ENCODE measurements around the gene CABLES1. TPM values are rescaled to one million over a fixed set of nuclear protein-coding genes. Genes with fewer than 3 reads are reported as not detected.

The CABLES1 gene
- polyA plus RNA-seq, 1 donor (not counting 4 experiments of a cell fraction or from before 2014, with no cell fraction given), result 1.00 TPM

DNA sequence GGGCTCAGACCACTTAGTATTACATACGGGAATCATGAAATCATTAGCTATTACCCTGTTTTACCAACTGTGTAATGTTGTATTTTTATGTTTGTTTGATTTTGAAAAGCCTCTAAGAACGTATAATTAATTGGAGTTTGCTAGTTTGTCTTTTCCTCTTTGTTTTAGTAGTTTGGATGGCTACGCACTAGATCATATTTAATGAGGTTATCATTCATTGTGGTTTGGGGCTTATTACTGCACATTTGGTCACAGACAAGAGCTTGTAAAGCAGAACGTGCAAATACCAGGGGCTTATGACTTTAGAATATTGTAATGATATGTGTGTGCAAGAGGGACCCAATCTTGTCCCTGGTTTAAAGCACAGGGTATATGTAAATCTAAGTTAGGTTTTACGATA lies 10.3 kb downstream of the CABLES1 start:
- peaks cover 22% of the 10 kb centered on the region for H3K4me1 ChIP-seq (ENCODE audit: control insufficient read depth, extremely low read depth, insufficient read depth, low read length)
- H3K27me3 ChIP-seq (ENCODE audit: control insufficient read depth, extremely low read depth, insufficient read depth, low read length), result no peaks in the 10 kb centered on the region
- H3K9me1 ChIP-seq (ENCODE audit: control insufficient read depth, extremely low read depth, insufficient read depth, low read length), result no peaks in the 10 kb centered on the region
- TF ChIP-seq, protein P1, sequence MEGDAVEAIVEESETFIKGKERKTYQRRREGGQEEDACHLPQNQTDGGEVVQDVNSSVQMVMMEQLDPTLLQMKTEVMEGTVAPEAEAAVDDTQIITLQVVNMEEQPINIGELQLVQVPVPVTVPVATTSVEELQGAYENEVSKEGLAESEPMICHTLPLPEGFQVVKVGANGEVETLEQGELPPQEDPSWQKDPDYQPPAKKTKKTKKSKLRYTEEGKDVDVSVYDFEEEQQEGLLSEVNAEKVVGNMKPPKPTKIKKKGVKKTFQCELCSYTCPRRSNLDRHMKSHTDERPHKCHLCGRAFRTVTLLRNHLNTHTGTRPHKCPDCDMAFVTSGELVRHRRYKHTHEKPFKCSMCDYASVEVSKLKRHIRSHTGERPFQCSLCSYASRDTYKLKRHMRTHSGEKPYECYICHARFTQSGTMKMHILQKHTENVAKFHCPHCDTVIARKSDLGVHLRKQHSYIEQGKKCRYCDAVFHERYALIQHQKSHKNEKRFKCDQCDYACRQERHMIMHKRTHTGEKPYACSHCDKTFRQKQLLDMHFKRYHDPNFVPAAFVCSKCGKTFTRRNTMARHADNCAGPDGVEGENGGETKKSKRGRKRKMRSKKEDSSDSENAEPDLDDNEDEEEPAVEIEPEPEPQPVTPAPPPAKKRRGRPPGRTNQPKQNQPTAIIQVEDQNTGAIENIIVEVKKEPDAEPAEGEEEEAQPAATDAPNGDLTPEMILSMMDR (optimal IDR thresholded peaks at IDR 0.05 in 1 of 3, IDR thresholded peaks at IDR 0.05 in 1 of 3, conservative IDR thresholded peaks at IDR 0.05 in 1 of 3; ENCODE audit: extremely low read depth in 1 of 3, insufficient read depth in 2 of 3, low read length in 3 of 3), result no peak
- H3K27ac ChIP-seq (ENCODE audit: control insufficient read depth, insufficient read depth, low read length), result no peak overlapping the region
- DNase-seq (ENCODE audit: low read depth, low spot score) (no peak), FAIRE-seq (no peak)
- H3K4me3 ChIP-seq (ENCODE audit: control insufficient read depth in 2 of 3, extremely low read depth in 1 of 3, insufficient read depth in 2 of 3, low read depth in 1 of 3, low read length in 3 of 3), result no peak overlapping the region
- H3K9me3 ChIP-seq (ENCODE audit: control insufficient read depth, low read depth, low read length), result no peaks in the 10 kb centered on the region
- H3K9ac ChIP-seq (ENCODE audit: control insufficient read depth, extremely low read depth, insufficient read depth, low read length), result no peak overlapping the region
- no peak overlapping the region for H3K4me2 ChIP-seq (ENCODE audit: control insufficient read depth, extremely low read depth, insufficient read depth, low read depth, low read length)
- H3K79me2 ChIP-seq (ENCODE audit: control insufficient read depth, insufficient read depth, low read length), result no peaks in the 10 kb centered on the region
- dilution Hi-C loops (cut with MboI; ENCODE audit: extremely low pct_ligation_motif_present, low sequenced_read_pairs), result no loop called here
- H3K36me3 ChIP-seq (ENCODE audit: control insufficient read depth in 2 of 2, extremely low read depth in 1 of 2, insufficient read depth in 2 of 2, low read length in 2 of 2), result no peaks in the 10 kb centered on the region
- H4K20me1 ChIP-seq (ENCODE audit: control insufficient read depth, extremely low read depth, insufficient read depth, low read length), result no peaks in the 10 kb centered on the region
- H2AFZ ChIP-seq (ENCODE audit: control insufficient read depth, low read length), result no peak overlapping the region

DNA sequence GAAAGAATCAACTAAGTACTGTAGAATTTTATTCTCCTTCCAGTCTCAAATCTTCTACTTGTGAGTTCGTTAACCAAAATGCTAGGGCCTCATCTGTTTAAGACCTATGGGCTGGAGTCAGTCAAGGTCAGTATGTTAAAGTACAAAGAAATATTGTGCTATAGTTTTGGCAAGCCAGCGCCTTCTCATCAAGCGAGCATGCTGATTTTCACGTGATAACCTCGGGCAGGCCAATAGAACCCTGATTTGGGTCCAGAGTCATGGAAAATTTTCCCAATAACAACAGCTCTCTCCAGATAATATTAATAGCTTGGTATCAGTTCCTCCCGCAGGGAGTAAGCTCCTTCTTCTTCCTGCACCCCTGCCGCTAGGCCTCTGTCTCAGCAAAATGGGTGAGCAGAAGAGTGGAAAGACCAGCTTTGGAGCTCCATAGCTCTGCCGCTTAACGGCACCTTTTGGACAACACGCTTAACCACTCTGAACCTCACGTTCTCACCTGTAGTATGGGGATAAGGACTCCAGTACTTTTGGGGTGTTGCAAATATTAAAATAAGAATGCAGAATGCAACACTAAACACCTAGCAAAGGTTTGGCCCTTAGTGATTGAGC lies 11.7 kb downstream of the CABLES1 start:
- dilution Hi-C loops (cut with MboI; ENCODE audit: extremely low pct_ligation_motif_present, low sequenced_read_pairs), result no loop called here
- no peaks in the 10 kb centered on the region for H3K79me2 ChIP-seq (ENCODE audit: control insufficient read depth, insufficient read depth, low read length)
- TF ChIP-seq EZH2 (IDR thresholded peaks at IDR 0.05; ENCODE audit: low read length), result no peak
- TF ChIP-seq, protein P1 (optimal IDR thresholded peaks at IDR 0.05 in 1 of 3, IDR thresholded peaks at IDR 0.05 in 1 of 3, conservative IDR thresholded peaks at IDR 0.05 in 1 of 3; ENCODE audit: extremely low read depth in 1 of 3, insufficient read depth in 2 of 3, low read length in 3 of 3), result no peak

More for the DNA sequence above, 11.7 kb downstream of the CABLES1 start:
- FAIRE-seq (no peak), DNase-seq (ENCODE audit: low read depth, low spot score) (no peak)
- Histone ChIP-seq H3K4me1 (ENCODE audit: control insufficient read depth, extremely low read depth, insufficient read depth, low read length) (peaks cover 22% of the 10 kb centered on the region), H4K20me1 (ENCODE audit: control insufficient read depth, extremely low read depth, insufficient read depth, low read length) (no peaks in the 10 kb centered on the region), H3K9ac (ENCODE audit: control insufficient read depth, extremely low read depth, insufficient read depth, low read length) (no peak overlapping the region), H2AFZ (ENCODE audit: control insufficient read depth, low read length) (no peak overlapping the region), H3K36me3 (ENCODE audit: control insufficient read depth in 2 of 2, extremely low read depth in 1 of 2, insufficient read depth in 2 of 2, low read length in 2 of 2) (no peaks in the 10 kb centered on the region), H3K9me3 (ENCODE audit: control insufficient read depth, low read depth, low read length) (no peaks in the 10 kb centered on the region), H3K27ac (ENCODE audit: control insufficient read depth, insufficient read depth, low read length) (no peak overlapping the region), H3K9me1 (ENCODE audit: control insufficient read depth, extremely low read depth, insufficient read depth, low read length) (no peaks in the 10 kb centered on the region), H3K4me3 (ENCODE audit: control insufficient read depth in 2 of 3, extremely low read depth in 1 of 3, insufficient read depth in 2 of 3, low read depth in 1 of 3, low read length in 3 of 3) (no peak overlapping the region), H3K4me2 (ENCODE audit: control insufficient read depth, extremely low read depth, insufficient read depth, low read depth, low read length) (no peak overlapping the region), H3K27me3 (ENCODE audit: control insufficient read depth, extremely low read depth, insufficient read depth, low read length) (no peaks in the 10 kb centered on the region)

All from keratinocyte (primary cell).